ENCODE data around the gene ASPG.

Gene ASPG

GRCh38 chr14:104093366-104094055, 8.0 kb downstream of the ASPG start:
- DNase-seq (ENCODE audit: low read depth): no peak

DNA sequence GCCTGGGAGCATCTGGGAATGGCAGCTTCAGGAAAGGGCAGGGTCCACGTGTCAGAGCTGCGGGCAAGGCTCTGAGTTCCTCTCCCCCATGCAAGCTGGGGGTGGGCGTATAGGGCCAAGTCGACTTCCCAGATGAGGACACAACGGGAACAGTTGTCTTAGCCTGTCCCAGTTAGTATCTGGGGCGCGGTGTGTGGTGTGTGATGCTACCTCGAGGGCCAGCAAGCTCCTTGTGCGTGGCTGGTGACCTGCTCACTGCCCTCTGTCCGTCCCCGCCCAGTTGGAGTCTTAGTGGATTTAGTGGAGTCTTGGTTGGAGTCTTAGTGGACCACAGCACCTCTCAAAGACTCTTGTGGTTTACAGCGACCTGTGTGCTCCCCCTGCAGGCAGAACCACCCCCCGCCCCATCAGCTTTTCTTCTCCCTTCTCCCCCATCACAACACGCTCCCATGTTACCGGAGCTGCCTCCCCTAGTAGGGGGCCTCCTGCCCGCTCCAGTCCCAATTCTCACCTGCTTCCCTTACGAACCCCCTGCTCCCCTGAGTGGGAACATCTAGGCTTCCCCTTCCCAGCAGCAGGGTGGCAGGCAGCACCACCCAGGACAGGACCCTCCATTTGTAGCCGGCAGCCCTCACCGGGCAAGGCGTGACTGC, 8.7 kb downstream of the ASPG start:
- DNase-seq (ENCODE audit: low read depth): no peak

GRCh38 chr14:104094709-104095425, 9.4 kb downstream of the ASPG start:
- peak; percentile 80 for DNase-seq (ENCODE audit: low read depth)

- no peak for DNase-seq (ENCODE audit: low read depth)
Measured at GRCh38 chr14:104095426-104096310, 10.2 kb downstream of the ASPG start.

GRCh38 chr14:104096318-104096717, 10.8 kb downstream of the ASPG start:
- DNase-seq (ENCODE audit: low read depth): no peak

DNA sequence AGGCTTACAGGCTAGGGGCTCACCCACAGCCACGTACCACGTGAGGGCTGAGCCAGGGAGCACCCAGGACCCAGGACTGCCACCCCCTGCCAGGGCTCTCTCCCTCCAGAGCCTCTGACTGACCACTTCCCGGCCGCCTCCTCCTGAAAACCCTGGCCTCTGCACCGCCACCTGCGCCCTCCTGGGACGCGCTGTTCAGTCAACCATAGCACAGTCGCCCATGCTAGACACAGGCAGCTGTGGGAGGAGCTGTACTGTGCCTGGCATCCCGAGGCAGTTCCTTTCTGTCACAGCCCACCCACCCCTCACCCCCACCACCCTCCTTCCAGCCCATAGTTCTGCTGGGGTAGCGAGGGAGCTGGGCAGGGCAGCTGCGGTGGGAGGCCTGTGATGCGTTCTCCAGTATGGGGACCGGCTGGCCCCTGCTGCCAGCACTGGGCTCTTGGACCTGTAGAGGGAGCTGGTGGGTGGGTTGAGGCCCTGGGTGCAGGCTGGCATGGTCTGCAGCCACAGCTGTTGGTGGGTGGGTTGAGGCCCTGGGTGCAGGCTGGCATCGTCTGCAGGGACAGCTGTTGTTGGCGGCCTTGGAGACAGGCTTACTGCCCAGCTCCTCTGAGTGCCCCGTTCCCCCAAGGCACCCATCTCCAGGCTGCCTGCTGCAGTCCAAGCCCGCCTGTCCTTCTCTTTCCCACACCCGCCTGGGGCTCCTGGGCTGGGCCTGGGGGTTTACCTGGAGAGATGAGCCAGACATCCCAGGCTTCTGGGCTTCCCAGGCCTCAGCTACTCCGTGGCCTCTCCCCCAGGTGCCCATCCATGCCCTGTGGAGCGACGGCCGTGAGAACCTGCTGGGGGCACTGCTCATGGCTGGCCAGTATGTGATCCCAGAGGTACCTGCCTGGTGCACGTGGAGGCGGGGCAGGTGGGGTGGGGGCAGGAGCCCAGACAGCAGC, 11.5 kb downstream of the ASPG start:
- no peak for DNase-seq (ENCODE audit: low read depth)

GRCh38 chr14:104098272-104099095, 13.0 kb downstream of the ASPG start:
- no peak for DNase-seq (ENCODE audit: low read depth)

GRCh38 chr14:104099096-104100041, 13.9 kb downstream of the ASPG start:
- no peak for DNase-seq (ENCODE audit: low read depth)

GRCh38 chr14:104100171-104101085, 14.9 kb downstream of the ASPG start:
- DNase-seq (ENCODE audit: low read depth): no peak

GRCh38 chr14:104101086-104101621, 15.7 kb downstream of the ASPG start:
- no peak for DNase-seq (ENCODE audit: low read depth)

DNA sequence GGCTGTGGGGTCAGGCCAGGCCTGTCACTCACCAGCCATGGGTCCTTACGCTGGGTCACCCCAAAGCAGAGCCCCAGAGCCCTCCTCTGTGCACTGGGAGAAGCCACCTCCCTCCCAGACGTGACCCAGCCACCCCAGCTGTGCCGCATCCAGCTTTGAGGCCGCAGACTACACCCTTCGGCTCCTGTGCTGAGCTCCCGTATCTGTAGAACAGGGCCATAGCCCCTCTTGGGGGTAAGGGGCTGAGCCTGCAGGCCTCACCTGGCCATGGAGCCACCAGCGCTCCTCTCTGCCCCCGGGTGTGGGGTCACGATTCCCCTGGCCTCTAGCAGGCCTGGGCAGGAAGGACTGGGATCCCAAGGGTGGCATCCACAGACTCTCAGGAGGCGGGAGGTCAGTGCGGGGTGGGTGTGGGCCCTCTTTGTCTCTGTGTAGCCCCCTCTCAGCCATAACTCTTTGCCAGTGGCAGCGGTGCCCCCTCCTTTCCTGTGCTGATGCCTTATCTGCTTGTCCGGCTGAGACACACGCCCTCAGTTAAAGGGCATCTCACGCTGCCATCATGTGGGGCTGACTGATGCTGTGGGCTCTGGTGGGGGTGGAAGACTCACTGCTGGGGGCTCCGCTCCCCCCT, 16.3 kb downstream of the ASPG start:
- no peak for DNase-seq (ENCODE audit: low read depth)

DNA sequence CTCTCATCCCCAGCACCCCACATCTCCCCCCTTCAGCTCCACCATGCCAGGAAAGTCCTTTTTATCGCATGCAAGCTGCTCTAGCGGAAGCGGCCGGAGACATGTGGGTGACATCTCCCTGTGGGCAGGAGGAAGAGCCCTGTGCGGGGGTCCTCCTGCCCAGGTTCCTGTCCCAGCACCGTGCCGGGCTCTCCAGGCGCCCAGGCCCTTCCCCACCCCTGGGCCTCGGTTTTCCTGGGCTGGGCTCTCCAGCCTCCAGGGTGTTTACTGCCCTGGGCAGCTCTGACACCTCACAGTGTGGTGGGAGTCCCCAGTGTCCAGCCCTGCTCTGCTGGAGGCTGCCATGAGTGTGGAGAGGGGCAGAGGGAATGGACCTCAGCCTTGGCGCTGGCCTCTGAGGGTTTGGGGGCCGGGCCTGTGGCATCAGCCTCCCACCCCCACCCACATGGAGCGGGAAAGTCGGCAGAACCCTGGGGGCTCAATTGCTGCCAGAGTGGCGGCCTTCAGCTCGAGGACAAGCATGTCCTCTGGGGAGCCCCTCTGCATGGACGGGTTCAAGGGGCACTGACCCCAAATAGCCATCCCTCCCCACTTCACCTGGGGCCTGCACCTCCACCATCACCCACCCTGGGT, 16.9 kb downstream of the ASPG start:
- no peak for DNase-seq (ENCODE audit: low read depth)

- DNase-seq (ENCODE audit: low read depth): no peak
Measured at GRCh38 chr14:104103061-104103445, 17.6 kb downstream of the ASPG start.

- no peak for DNase-seq (ENCODE audit: low read depth)
Measured at GRCh38 chr14:104103446-104104075, 18.1 kb downstream of the ASPG start.

DNA sequence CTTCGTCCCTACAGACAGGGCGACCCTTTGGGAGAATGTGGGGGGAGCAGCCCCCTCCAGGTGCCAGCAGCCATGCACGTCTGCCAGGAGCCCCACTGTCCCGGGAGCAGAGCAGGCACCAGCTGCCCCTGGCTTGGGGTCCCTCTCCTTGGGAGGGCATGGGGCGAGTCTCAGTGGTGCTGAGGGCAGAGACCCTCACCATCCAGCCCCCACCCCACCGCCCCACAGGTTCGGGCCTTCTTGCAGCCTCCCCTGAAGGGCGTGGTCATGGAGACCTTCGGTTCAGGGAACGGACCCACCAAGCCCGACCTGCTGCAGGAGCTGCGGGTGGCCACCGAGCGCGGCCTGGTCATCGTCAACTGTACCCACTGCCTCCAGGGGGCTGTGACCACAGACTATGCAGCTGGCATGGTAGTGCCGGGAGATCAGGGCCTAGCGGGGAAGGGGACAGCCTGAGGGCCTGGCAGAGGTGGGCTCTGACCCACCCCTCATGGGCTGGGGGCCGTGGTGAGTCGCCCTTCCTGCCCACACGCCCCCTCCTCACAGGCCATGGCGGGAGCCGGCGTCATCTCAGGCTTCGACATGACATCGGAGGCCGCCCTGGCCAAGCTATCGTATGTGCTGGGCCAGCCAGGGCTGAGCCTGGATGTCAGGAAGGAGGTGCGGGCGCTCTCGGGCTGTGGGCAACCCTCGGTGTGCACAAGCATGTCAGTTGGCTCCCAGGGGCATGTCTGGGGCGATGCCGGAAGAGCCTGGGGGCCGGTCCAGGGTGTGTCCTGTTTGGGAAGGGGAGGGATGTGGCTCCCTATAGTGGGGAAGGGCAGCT, 18.8 kb downstream of the ASPG start:
- DNase-seq (ENCODE audit: low read depth): no peak

Data from stimulated activated CD8-positive, alpha-beta memory T cell treated with anti-CD3 and anti-CD28 coated beads, Interleukin-15, amount 100 ng/mL, for 24 hours (primary cell).